Caco-2 (cell line): Measurements from ENCODE around the gene CHST9. TPM values are rescaled to one million over a fixed set of nuclear protein-coding genes. Genes with fewer than 3 reads are reported as not detected.
A peak's percentile ranks its signal among the peaks of the same experiment; 100 is the strongest.

Experiments used
- BruUV-seq: library from RNA; stranded (reverse); fragments of 400-500 nt; replicated peaks from 2 replicates; lab custom pipeline; 2021; lab: Mats Ljungman, UMichigan
- CTCF ChIA-PET: fragments of 300-600 bp; sonication (Branson Sonifier 250); formaldehyde crosslinking; loops from one replicate; lab custom pipeline; 2022; ENCODE audit warnings: antibody characterized with exemption; lab: Charles Lee
- POLR2A ChIA-PET: fragments of 300-600 bp; sonication (Branson Sonifier 250); formaldehyde crosslinking; loops from one replicate; lab custom pipeline; 2022; ENCODE audit warnings: antibody characterized with exemption; lab: Charles Lee
- DNase-seq, 2 experiments: peaks; one replicate each; pipeline versions ENCODE4 v3.0.0 to v3.0.0-alpha.2; 2020 to 2022
- H3K27me3 ChIP-seq: replicated peaks from 2 replicates; pipeline ENCODE4 v1.6.0; 2011; ENCODE audit warnings: low read length; ENCODE audit not compliant: control insufficient read depth, insufficient read depth
- H3K36me3 ChIP-seq: 2 replicates; pipeline ENCODE4 v1.5.1; 2011; ENCODE audit warnings: low read length; ENCODE audit not compliant: control insufficient read depth, insufficient read depth
- H3K4me1 ChIP-seq: fragments of 250-450 bp; sonication (Bioruptor Pico); 2 replicates; pipeline ENCODE4 v1.5.1; 2020; ENCODE audit warnings: mild to moderate bottlenecking
- H3K4me3 ChIP-seq: 2 replicates; pipeline ENCODE4 v1.5.1; 2011; ENCODE audit warnings: low read depth, mild to moderate bottlenecking, control low read depth, low read length
- H3K9me3 ChIP-seq: fragments of 250-450 bp; sonication (Bioruptor Pico); 2 replicates; pipeline ENCODE4 v1.5.1; 2020; ENCODE audit warnings: mild to moderate bottlenecking, moderate library complexity
- H3K27ac Mint-ChIP-seq: one replicate; pipeline ENCODE4 v1.8.0; 2022; ENCODE audit warnings: mixed read lengths; ENCODE audit not compliant: unreplicated experiment
- H3K27me3 Mint-ChIP-seq: one replicate; pipeline ENCODE4 v1.8.0; 2022; ENCODE audit warnings: mixed read lengths; ENCODE audit not compliant: insufficient read depth, unreplicated experiment
- H3K36me3 Mint-ChIP-seq: one replicate; pipeline ENCODE4 v1.8.0; 2022; ENCODE audit warnings: mild to moderate bottlenecking, mixed read lengths; ENCODE audit not compliant: insufficient read depth, unreplicated experiment
- H3K4me1 Mint-ChIP-seq: one replicate; pipeline ENCODE4 v1.8.0; 2022; ENCODE audit warnings: low read depth, mixed read lengths; ENCODE audit not compliant: unreplicated experiment
- H3K4me3 Mint-ChIP-seq: one replicate; pipeline ENCODE4 v1.8.0; 2022; ENCODE audit warnings: mild to moderate bottlenecking, moderate library complexity, mixed read lengths; ENCODE audit not compliant: unreplicated experiment
- H3K9me3 Mint-ChIP-seq: one replicate; pipeline ENCODE4 v1.8.0; 2022; ENCODE audit warnings: mixed read lengths; ENCODE audit not compliant: unreplicated experiment
- intact Hi-C: fragments of 100-400 bp; cut with micrococcal nuclease; formaldehyde crosslinking; loops from one replicate; pipeline ENCODE4 v1.10.0; 2022; ENCODE audit not compliant: unreplicated experiment
- total RNA-seq: library from RNA; stranded (reverse); gene quantifications from 2 replicates; pipeline ENCODE4 v1.2.3, GENCODE V29; 2022
- TF ChIP-seq, protein P1 (sequence below), 2 experiments: fragments of 200-600 bp in 1 of 2; IDR thresholded peaks; 1 replicate in 1 of 2; 2 replicates in 1 of 2; pipeline versions ENCODE4 v1.5.1 to v1.8.0; 2011 to 2022; ENCODE audit warnings: antibody characterized with exemption in 1 of 2, control low read depth in 1 of 2, inconsistent platforms in 1 of 2, low read depth in 1 of 2, low read length in 1 of 2, mild to moderate bottlenecking in 1 of 2, moderate library complexity in 1 of 2; ENCODE audit not compliant: insufficient read depth in 1 of 2, severe bottlenecking in 1 of 2, unreplicated experiment in 1 of 2

The CHST9 gene
- total RNA-seq, 1 experiment from 2014 or later: 26.5 TPM

DNA sequence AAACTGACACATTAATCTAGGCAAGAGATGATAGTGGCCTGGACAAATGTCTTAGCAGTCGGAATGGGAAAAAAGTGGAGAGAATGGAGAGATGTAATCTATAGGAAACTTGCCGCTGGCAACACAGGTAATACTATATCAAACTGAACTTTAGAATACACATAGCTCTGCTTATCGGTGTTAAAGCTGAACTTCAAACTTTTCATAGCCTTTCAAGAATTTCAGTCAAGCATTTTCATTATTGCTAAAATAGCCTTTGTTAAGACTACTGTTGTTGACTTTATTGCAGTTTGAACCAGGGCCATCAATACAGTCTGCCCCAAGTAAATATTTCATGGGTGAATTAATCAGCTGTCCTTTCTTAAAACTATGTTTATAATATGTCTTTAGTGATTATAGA, 12.9 kb upstream of the CHST9 start:
- H3K4me3 Mint-ChIP-seq: no peak overlapping the region
- ChIA-PET CTCF (no interaction called here), POLR2A (no interaction called here)
- intact Hi-C loops: loop anchor here (1.0 kb wide), 4 partner anchors 13 to 137 kb away; partner anchors contain the start of gene CHST9
- H3K36me3 ChIP-seq: no peaks in the 10 kb centered on the region
- no peaks in the 10 kb centered on the region for H3K27me3 Mint-ChIP-seq
- peaks cover 18% of the 10 kb centered on the region for H3K4me1 Mint-ChIP-seq
- H3K4me3 ChIP-seq: no peak overlapping the region
- H3K9me3 ChIP-seq: no peaks in the 10 kb centered on the region
- no peak overlapping the region for H3K27ac Mint-ChIP-seq
- no peaks in the 10 kb centered on the region for H3K27me3 ChIP-seq
- peak; percentile 45 to 60 for DNase-seq
- peaks cover 19% of the 10 kb centered on the region for H3K4me1 ChIP-seq
- BruUV-seq: no TSS peak
- peaks cover 5% of the 10 kb centered on the region for H3K36me3 Mint-ChIP-seq
- TF ChIP-seq, protein P1, sequence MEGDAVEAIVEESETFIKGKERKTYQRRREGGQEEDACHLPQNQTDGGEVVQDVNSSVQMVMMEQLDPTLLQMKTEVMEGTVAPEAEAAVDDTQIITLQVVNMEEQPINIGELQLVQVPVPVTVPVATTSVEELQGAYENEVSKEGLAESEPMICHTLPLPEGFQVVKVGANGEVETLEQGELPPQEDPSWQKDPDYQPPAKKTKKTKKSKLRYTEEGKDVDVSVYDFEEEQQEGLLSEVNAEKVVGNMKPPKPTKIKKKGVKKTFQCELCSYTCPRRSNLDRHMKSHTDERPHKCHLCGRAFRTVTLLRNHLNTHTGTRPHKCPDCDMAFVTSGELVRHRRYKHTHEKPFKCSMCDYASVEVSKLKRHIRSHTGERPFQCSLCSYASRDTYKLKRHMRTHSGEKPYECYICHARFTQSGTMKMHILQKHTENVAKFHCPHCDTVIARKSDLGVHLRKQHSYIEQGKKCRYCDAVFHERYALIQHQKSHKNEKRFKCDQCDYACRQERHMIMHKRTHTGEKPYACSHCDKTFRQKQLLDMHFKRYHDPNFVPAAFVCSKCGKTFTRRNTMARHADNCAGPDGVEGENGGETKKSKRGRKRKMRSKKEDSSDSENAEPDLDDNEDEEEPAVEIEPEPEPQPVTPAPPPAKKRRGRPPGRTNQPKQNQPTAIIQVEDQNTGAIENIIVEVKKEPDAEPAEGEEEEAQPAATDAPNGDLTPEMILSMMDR (IDR thresholded peaks at IDR 0.05; ENCODE audit: insufficient read depth in 1 of 2, low read depth in 1 of 2, low read length in 1 of 2, severe bottlenecking in 1 of 2, unreplicated experiment in 1 of 2): no peak
- H3K9me3 Mint-ChIP-seq: no peaks in the 10 kb centered on the region

DNA sequence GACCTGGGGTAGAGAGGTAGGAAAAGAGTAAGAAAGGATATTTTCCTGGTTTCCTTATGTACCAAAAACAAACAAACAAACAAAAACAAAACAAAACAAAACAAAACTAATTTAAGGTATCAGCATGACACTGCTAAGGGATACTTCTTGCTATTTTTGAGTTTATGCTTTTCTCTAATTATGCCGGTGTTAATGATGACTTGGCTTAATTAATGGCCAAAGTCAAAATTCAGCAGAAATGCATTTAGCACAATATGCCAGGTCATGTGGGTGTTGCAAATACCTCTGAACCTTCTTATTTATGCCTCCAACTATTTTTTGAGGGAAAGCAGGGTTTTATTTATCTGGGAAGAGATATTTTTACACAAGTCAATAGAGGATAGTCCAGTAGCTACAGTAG, 3.2 kb upstream of the CHST9 start:
- Mint-ChIP-seq H3K27ac (no peak overlapping the region), H3K9me3 (no peaks in the 10 kb centered on the region), H3K4me3 (no peak overlapping the region), H3K36me3 (no peaks in the 10 kb centered on the region), H3K27me3 (no peaks in the 10 kb centered on the region), H3K4me1 (no peaks in the 10 kb centered on the region)
- CTCF ChIA-PET: interaction anchor here (0.5 kb wide), 1 partner anchor 419 kb away, joined by 4 read pairs; no protein-coding TSS in a partner anchor
- Histone ChIP-seq H3K27me3 (no peaks in the 10 kb centered on the region), H3K4me1 (no peaks in the 10 kb centered on the region), H3K9me3 (no peaks in the 10 kb centered on the region), H3K4me3 (no peak overlapping the region), H3K36me3 (no peaks in the 10 kb centered on the region)
- no peak for DNase-seq
- intact Hi-C loops: no loop called here
- TF ChIP-seq, protein P1 (IDR thresholded peaks at IDR 0.05; ENCODE audit: insufficient read depth in 1 of 2, low read depth in 1 of 2, low read length in 1 of 2, severe bottlenecking in 1 of 2, unreplicated experiment in 1 of 2): no peak
- no TSS peak for BruUV-seq
- POLR2A ChIA-PET: no interaction called here

DNA sequence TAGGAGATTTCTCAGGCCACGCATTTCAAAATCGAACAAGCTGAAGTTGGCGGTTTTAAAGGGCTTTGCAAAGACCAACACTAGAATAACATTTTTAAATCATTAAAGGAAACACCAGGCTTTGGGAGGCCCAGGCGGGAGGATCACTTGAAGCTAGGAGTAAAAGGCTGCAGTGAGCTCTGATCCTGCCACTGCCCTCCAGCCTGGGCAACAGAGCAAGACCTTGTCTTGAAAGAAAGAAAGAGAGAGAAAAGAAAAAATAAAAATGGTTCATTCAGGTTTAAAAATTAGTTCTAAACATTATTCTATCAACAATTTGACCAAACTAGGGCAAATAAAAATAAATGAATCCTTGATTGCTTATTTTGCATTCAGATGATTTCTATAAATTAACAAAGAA, 789 bp upstream of the CHST9 start:
- TF ChIP-seq, protein P1 (IDR thresholded peaks at IDR 0.05; ENCODE audit: insufficient read depth in 1 of 2, low read depth in 1 of 2, low read length in 1 of 2, severe bottlenecking in 1 of 2, unreplicated experiment in 1 of 2): no peak
- no peaks in the 10 kb centered on the region for H3K36me3 Mint-ChIP-seq
- Histone ChIP-seq H3K4me1 (no peaks in the 10 kb centered on the region), H3K27me3 (no peaks in the 10 kb centered on the region), H3K4me3 (no peak overlapping the region), H3K9me3 (no peaks in the 10 kb centered on the region), H3K36me3 (no peaks in the 10 kb centered on the region)
- H3K9me3 Mint-ChIP-seq: no peaks in the 10 kb centered on the region
- ChIA-PET CTCF (no interaction called here), POLR2A (no interaction called here)
- H3K4me3 Mint-ChIP-seq: peak overlapping the region; percentile 88
- no peak for DNase-seq
- BruUV-seq: no TSS peak
- no peak overlapping the region for H3K27ac Mint-ChIP-seq
- H3K27me3 Mint-ChIP-seq: no peaks in the 10 kb centered on the region
- intact Hi-C loops: loop anchor here (1.0 kb wide), 1 partner anchor 12 kb away; no protein-coding TSS in a partner anchor
- no peaks in the 10 kb centered on the region for H3K4me1 Mint-ChIP-seq
